Liver (tissue), 3 donors: ENCODE data around the gene PRR5L.

Source experiments
- CTCF ChIP-seq: fragments of 150-350 bp; IDR thresholded peaks from 2 replicates; pipeline ENCODE4 v1.5.1; 2017; ENCODE audit warnings: improper control_type of control experiment, low read depth, low read length; ENCODE audit not compliant: missing input control
- EGR1 ChIP-seq, 2 donors: IDR thresholded peaks; 2 replicates each; pipeline ENCODE4 v1.6.1; 2016 to 2018; ENCODE audit warnings: antibody characterized with exemption in 2 of 2, low read depth in 2 of 2
- FOXA1 ChIP-seq: IDR thresholded peaks from 2 replicates; pipeline ENCODE4 v1.6.1; 2016; ENCODE audit warnings: antibody characterized with exemption
- HNF4G ChIP-seq: IDR thresholded peaks from 2 replicates; pipeline ENCODE4 v1.6.1; 2016; ENCODE audit warnings: antibody characterized with exemption
- JUND ChIP-seq, 2 donors: IDR thresholded peaks; 2 replicates each; pipeline ENCODE4 v1.6.1; 2016; ENCODE audit warnings: antibody characterized with exemption in 2 of 2
- MAX ChIP-seq: IDR thresholded peaks from 2 replicates; pipeline ENCODE4 v1.6.1; 2016; ENCODE audit warnings: antibody characterized with exemption
- REST ChIP-seq: IDR thresholded peaks from 2 replicates; pipeline ENCODE4 v1.6.1; 2016; ENCODE audit warnings: antibody characterized with exemption, mild to moderate bottlenecking
- RXRA ChIP-seq, 2 donors: IDR thresholded peaks; 2 replicates each; pipeline ENCODE4 v1.6.1; 2017 to 2018; ENCODE audit warnings: antibody characterized with exemption in 2 of 2, mild to moderate bottlenecking in 1 of 2
- SP1 ChIP-seq: IDR thresholded peaks from 2 replicates; pipeline ENCODE4 v1.6.1; 2018; ENCODE audit warnings: antibody characterized with exemption, mild to moderate bottlenecking
- TAF1 ChIP-seq: conservative IDR thresholded peaks from 2 replicates; pipeline ENCODE4 v1.6.1; 2016; ENCODE audit warnings: antibody characterized with exemption, mild to moderate bottlenecking
- YY1 ChIP-seq: IDR thresholded peaks from 2 replicates; pipeline ENCODE4 v1.6.1; 2016; ENCODE audit warnings: antibody characterized with exemption, mild to moderate bottlenecking
- donor health status: healthy.
- donor health status: healthy.

GRCh38 chr11:36425561-36426081 is 129.5 kb downstream of the PRR5L start:
- TF ChIP-seq CTCF (no peak), RXRA (IDR thresholded peaks at IDR 0.05) (no peak), YY1 (no peak), MAX (no peak), TAF1 (no peak), FOXA1 (no peak), SP1 (no peak), REST (no peak), EGR1 (IDR thresholded peaks at IDR 0.05; ENCODE audit: low read depth in 2 of 2) (no peak), HNF4G (no peak), JUND (IDR thresholded peaks at IDR 0.05) (no peak)
